SJCRH30 (cell line): ENCODE results near the gene FANCM. TPM values are rescaled to one million over a fixed set of nuclear protein-coding genes. Genes with fewer than 3 reads are reported as not detected.
A peak's percentile ranks its signal among the peaks of the same experiment; 100 is the strongest.
"Not testable (repeated sequence)": the region's sequence is repeated elsewhere in the genome, so short reads cannot be mapped to it uniquely, and the experiment has no call there.

ENCODE experiments used
- DNase-seq, 2 experiments: peaks; one replicate each; pipeline ENCODE4 v3.0.0-alpha.2; 2015 to 2020
- H3K27ac ChIP-seq: fragments of 250-450 bp; sonication (Bioruptor Pico); 2 replicates; pipeline ENCODE4 v1.5.1; 2020; ENCODE audit warnings: mild to moderate bottlenecking, moderate library complexity
- H3K27me3 ChIP-seq: fragments of 250-450 bp; sonication (Bioruptor Pico); 2 replicates; pipeline ENCODE4 v1.5.1; 2020; ENCODE audit warnings: mild to moderate bottlenecking, moderate library complexity
- H3K36me3 ChIP-seq: fragments of 250-450 bp; sonication (Bioruptor Pico); 2 replicates; pipeline ENCODE4 v1.5.1; 2020; ENCODE audit warnings: mild to moderate bottlenecking, moderate library complexity
- H3K4me1 ChIP-seq: fragments of 250-450 bp; sonication (Bioruptor Pico); 2 replicates; pipeline ENCODE4 v1.5.1; 2020; ENCODE audit warnings: mild to moderate bottlenecking, moderate library complexity
- H3K4me3 ChIP-seq: fragments of 250-450 bp; sonication (Bioruptor Pico); 2 replicates; pipeline ENCODE4 v1.5.1; 2020; ENCODE audit warnings: mild to moderate bottlenecking, moderate library complexity
- H3K9me3 ChIP-seq: fragments of 250-450 bp; sonication (Bioruptor Pico); replicated peaks from 2 replicates; pipeline ENCODE4 v1.5.1; 2020; ENCODE audit warnings: mild to moderate bottlenecking, moderate library complexity
- total RNA-seq: library from RNA; depleted of rRNA; stranded (reverse); fragments of >200 nt; shearing (Covaris generic); gene quantifications from 2 replicates; pipeline ENCODE4 v1.2.3, GENCODE V29; 2014

FANCM gene
- total RNA-seq, 1 experiment from 2014 or later, result 17.4 TPM

- Histone ChIP-seq H3K27me3 (no peaks in the 10 kb centered on the region), H3K27ac (no peak overlapping the region), H3K9me3 (no peaks in the 10 kb centered on the region), H3K36me3 (peaks cover 71% of the 10 kb centered on the region), H3K4me1 (no peaks in the 10 kb centered on the region), H3K4me3 (no peak overlapping the region)
- no peak for DNase-seq
Measured at GRCh38 chr14:45125754-45126153, 10.0 kb upstream of the FANCM start.

GRCh38 chr14:45128963-45129629 lies 6.6 kb upstream of the FANCM start:
- no peak for DNase-seq
- Histone ChIP-seq H3K36me3 (peaks cover 44% of the 10 kb centered on the region), H3K27me3 (no peaks in the 10 kb centered on the region), H3K4me1 (no peaks in the 10 kb centered on the region), H3K4me3 (no peak overlapping the region), H3K9me3 (no peaks in the 10 kb centered on the region), H3K27ac (no peak overlapping the region)

- Histone ChIP-seq H3K27me3 (no peaks in the 10 kb centered on the region), H3K4me3 (peak overlapping the region; percentile 93), H3K4me1 (no peaks in the 10 kb centered on the region), H3K27ac (peak overlapping the region; percentile 91), H3K36me3 (peaks cover 12% of the 10 kb centered on the region), H3K9me3 (no peaks in the 10 kb centered on the region)
- peak in 1 of 2 experiments; percentile 14 for DNase-seq
Measured at GRCh38 chr14:45133683-45134050, 2.1 kb upstream of the FANCM start.

- Histone ChIP-seq H3K9me3 (no peaks in the 10 kb centered on the region), H3K36me3 (peaks cover 6% of the 10 kb centered on the region), H3K27me3 (no peaks in the 10 kb centered on the region), H3K27ac (peak within 1 kb of the TSS; percentile 91), H3K4me3 (peak within 1 kb of the TSS; percentile 93), H3K4me1 (no peaks in the 10 kb centered on the region; the same call in 1 of the 2 replicates)
- peak; percentile 99 for DNase-seq
Measured at GRCh38 chr14:45134051-45134958, 1.4 kb upstream of the FANCM start, which contains the start of gene FKBP3. FKBP3 (minus strand) TSS chr14:45134481; CDS start chr14:45134456, 25 bp downstream.

- H3K9me3 ChIP-seq, result no peaks in the 10 kb centered on the region
- no peak for DNase-seq
- peak overlapping the region; percentile 93 for H3K4me3 ChIP-seq
- H3K36me3 ChIP-seq, result 0 out of 2 replicates have a peak, but pooled peaks cover 2% of the 10 kb centered on the region
- no peaks in the 10 kb centered on the region for H3K27me3 ChIP-seq
- H3K4me1 ChIP-seq, result no peaks in the 10 kb centered on the region; the same call in 1 of the 2 replicates
- H3K27ac ChIP-seq, result peak overlapping the region; percentile 91; the same call in 1 of the 2 replicates
Measured at GRCh38 chr14:45135156-45135555, 574 bp upstream of the FANCM start.

- H3K36me3 ChIP-seq, result no peaks in the 10 kb centered on the region
- H3K27me3 ChIP-seq, result no peaks in the 10 kb centered on the region
- peak overlapping the region; percentile 45; the same call in 1 of the 2 replicates for H3K27ac ChIP-seq
- peak in 1 of 2 experiments; percentile 11 for DNase-seq
- H3K9me3 ChIP-seq, result no peaks in the 10 kb centered on the region
- H3K4me1 ChIP-seq, result no peaks in the 10 kb centered on the region; the same call in 1 of the 2 replicates
- H3K4me3 ChIP-seq, result peak overlapping the region; percentile 93
Measured at GRCh38 chr14:45136399-45136798, 669 bp downstream of the FANCM start.

GRCh38 chr14:45140661-45141187 lies 5.0 kb downstream of the FANCM start:
- Histone ChIP-seq H3K27me3 (no peaks in the 10 kb centered on the region), H3K4me3 (no peak overlapping the region), H3K36me3 (0 out of 2 replicates have a peak, but pooled peaks cover 3% of the 10 kb centered on the region), H3K4me1 (no peaks in the 10 kb centered on the region; the same call in 1 of the 2 replicates), H3K27ac (no peak overlapping the region), H3K9me3 (no peaks in the 10 kb centered on the region)
- DNase-seq, result no peak

- not testable (repeated sequence) for H3K27me3 ChIP-seq, H3K9me3 ChIP-seq, H3K4me3 ChIP-seq, H3K27ac ChIP-seq, H3K36me3 ChIP-seq, H3K4me1 ChIP-seq, DNase-seq
Measured at GRCh38 chr14:45142083-45142482, 6.4 kb downstream of the FANCM start.

- Histone ChIP-seq H3K27me3 (no peaks in the 10 kb centered on the region), H3K4me1 (no peaks in the 10 kb centered on the region), H3K27ac (no peak overlapping the region), H3K4me3 (no peak overlapping the region), H3K9me3 (no peaks in the 10 kb centered on the region), H3K36me3 (peaks cover 6% of the 10 kb centered on the region; the same call in 1 of the 2 replicates)
- DNase-seq, result no peak
Measured at GRCh38 chr14:45144658-45145057, 8.9 kb downstream of the FANCM start.

- H3K27ac ChIP-seq, result no peak overlapping the region
- no peak overlapping the region for H3K4me3 ChIP-seq
- no peaks in the 10 kb centered on the region for H3K9me3 ChIP-seq
- DNase-seq, result no peak
- no peaks in the 10 kb centered on the region for H3K27me3 ChIP-seq
- peaks cover 6% of the 10 kb centered on the region; the same call in 1 of the 2 replicates for H3K36me3 ChIP-seq
- no peaks in the 10 kb centered on the region for H3K4me1 ChIP-seq
Measured at GRCh38 chr14:45145214-45145613, 9.5 kb downstream of the FANCM start.

- Histone ChIP-seq H3K4me1 (no peaks in the 10 kb centered on the region), H3K4me3 (no peak overlapping the region), H3K27me3 (no peaks in the 10 kb centered on the region), H3K27ac (no peak overlapping the region), H3K36me3 (peaks cover 3% of the 10 kb centered on the region; the same call in 1 of the 2 replicates), H3K9me3 (no peaks in the 10 kb centered on the region)
- DNase-seq, result no peak
Measured at GRCh38 chr14:45149602-45150001, 13.9 kb downstream of the FANCM start.

- no peaks in the 10 kb centered on the region for H3K4me1 ChIP-seq
- no peaks in the 10 kb centered on the region for H3K27me3 ChIP-seq
- no peak overlapping the region for H3K27ac ChIP-seq
- no peak overlapping the region for H3K4me3 ChIP-seq
- H3K36me3 ChIP-seq, result peaks cover 3% of the 10 kb centered on the region
- no peaks in the 10 kb centered on the region for H3K9me3 ChIP-seq
- no peak for DNase-seq
Measured at GRCh38 chr14:45150386-45150890, 14.7 kb downstream of the FANCM start.

- DNase-seq, result no peak
- no peak overlapping the region for H3K27ac ChIP-seq
- no peaks in the 10 kb centered on the region for H3K27me3 ChIP-seq
- H3K9me3 ChIP-seq, result no peaks in the 10 kb centered on the region
- peaks cover 4% of the 10 kb centered on the region for H3K36me3 ChIP-seq
- no peaks in the 10 kb centered on the region for H3K4me1 ChIP-seq
- H3K4me3 ChIP-seq, result no peak overlapping the region
Measured at GRCh38 chr14:45156067-45156466, 20.3 kb downstream of the FANCM start.

GRCh38 chr14:45169906-45170305 lies 34.2 kb downstream of the FANCM start:
- Histone ChIP-seq H3K36me3 (peaks cover 19% of the 10 kb centered on the region), H3K4me3 (no peak overlapping the region), H3K4me1 (no peaks in the 10 kb centered on the region), H3K9me3 (no peaks in the 10 kb centered on the region), H3K27me3 (no peaks in the 10 kb centered on the region), H3K27ac (no peak overlapping the region)
- no peak for DNase-seq

GRCh38 chr14:45177076-45177475 lies 41.3 kb downstream of the FANCM start:
- H3K9me3 ChIP-seq, result no peaks in the 10 kb centered on the region
- no peak for DNase-seq
- H3K27me3 ChIP-seq, result no peaks in the 10 kb centered on the region
- H3K36me3 ChIP-seq, result peaks cover 15% of the 10 kb centered on the region
- H3K27ac ChIP-seq, result no peak overlapping the region
- H3K4me1 ChIP-seq, result no peaks in the 10 kb centered on the region
- no peak overlapping the region for H3K4me3 ChIP-seq
